H1 (cell line): ENCODE data around the gene NPL. TPM values are rescaled to one million over a fixed set of nuclear protein-coding genes. Genes with fewer than 3 reads are reported as not detected.

ENCODE experiments used
- CTCF ChIA-PET: fragments of 300-600 bp; sonication (Branson Sonifier 250); formaldehyde crosslinking; loops from one replicate; lab custom pipeline; 2021; ENCODE audit not compliant: partially characterized antibody; lab: Charles Lee
- POLR2A ChIA-PET: fragments of 300-600 bp; sonication (Branson Sonifier 250); formaldehyde crosslinking; loops from one replicate; lab custom pipeline; 2021; ENCODE audit warnings: inconsistent platforms; ENCODE audit not compliant: partially characterized antibody; lab: Charles Lee
- DNase-seq, 2 experiments: peaks; one replicate each; pipeline versions ENCODE4 v3.0.0 to v3.0.0-alpha.2; 2010 to 2022; ENCODE audit warnings: low spot score in 2 of 2, low read depth in 1 of 2, mixed read lengths in 1 of 2
- FAIRE-seq: peaks from 2 replicates; lab custom pipeline; 2011; peaks lifted over from hg19 to GRCh38; lab: Jason Lieb, UNC
- H2AFZ ChIP-seq: 2 replicates; pipeline ENCODE4 v1.8.1; 2012; ENCODE audit warnings: low read length, inconsistent platforms
- H2AK5ac ChIP-seq: 2 replicates; pipeline ENCODE4 v1.6.1; 2013; ENCODE audit warnings: low read depth, low read length
- H2BK120ac ChIP-seq: replicated peaks from 2 replicates; pipeline ENCODE3; 2013; ENCODE audit warnings: low read depth, low read length, inconsistent platforms
- H2BK12ac ChIP-seq: 2 replicates; pipeline ENCODE4 v1.6.1; 2013; ENCODE audit warnings: low read depth, low read length
- H2BK15ac ChIP-seq: 2 replicates; pipeline ENCODE4 v1.6.1; 2013; ENCODE audit warnings: low read length
- H2BK20ac ChIP-seq: 2 replicates; pipeline ENCODE4 v1.6.1; 2013; ENCODE audit warnings: low read length
- H2BK5ac ChIP-seq: 2 replicates; pipeline ENCODE4 v1.6.1; 2013; ENCODE audit warnings: low read depth, low read length
- H3K14ac ChIP-seq: 2 replicates; pipeline ENCODE4 v1.6.1; 2013; ENCODE audit warnings: inconsistent platforms; ENCODE audit not compliant: insufficient read length
- H3K18ac ChIP-seq: 2 replicates; pipeline ENCODE4 v1.6.1; 2013; ENCODE audit warnings: low read length; ENCODE audit errors: extremely low read depth
- H3K23ac ChIP-seq: 2 replicates; pipeline ENCODE4 v1.6.1; 2013; ENCODE audit warnings: inconsistent platforms; ENCODE audit not compliant: insufficient read length
- H3K23me2 ChIP-seq: 2 replicates; pipeline ENCODE4 v1.6.1; 2013; ENCODE audit warnings: low read depth, low read length
- H3K27ac ChIP-seq: 2 replicates; pipeline ENCODE4 v1.6.1; 2011; ENCODE audit warnings: low read depth, low read length, inconsistent platforms
- H3K27me3 ChIP-seq, 4 experiments: replicated peaks in 1 of 4; 1 replicate in 1 of 4; 2 replicates in 3 of 4; pipeline versions ENCODE4 v1.6.1 to v1.8.1; 2011 to 2013; ENCODE audit warnings: low read length in 3 of 4, mild to moderate bottlenecking in 3 of 4, inconsistent platforms in 2 of 4, mixed read lengths in 2 of 4, moderate library complexity in 1 of 4; ENCODE audit not compliant: control insufficient read depth in 3 of 4, insufficient read depth in 3 of 4; ENCODE audit errors: extremely low read depth in 1 of 4
- H3K36me3 ChIP-seq, 4 experiments: 2 replicates each; pipeline versions ENCODE4 v1.6.1 to v1.8.1; 2011 to 2013; ENCODE audit warnings: mild to moderate bottlenecking in 4 of 4, low read length in 3 of 4, moderate library complexity in 2 of 4, control low read depth in 1 of 4, inconsistent platforms in 1 of 4; ENCODE audit not compliant: insufficient read depth in 4 of 4, control insufficient read depth in 2 of 4
- H3K4ac ChIP-seq: replicated peaks from 2 replicates; pipeline ENCODE3; 2013; ENCODE audit warnings: low read length, low read depth, mixed read lengths, inconsistent platforms; ENCODE audit not compliant: insufficient read length
- H3K4me1 ChIP-seq, 4 experiments: replicated peaks in 1 of 4; 1 replicate in 1 of 4; 2 replicates in 3 of 4; pipeline versions ENCODE4 v1.6.1 to v1.8.1; 2011 to 2013; ENCODE audit warnings: low read length in 3 of 4, inconsistent platforms in 2 of 4, mixed read lengths in 1 of 4; ENCODE audit not compliant: insufficient read depth in 4 of 4, control insufficient read depth in 3 of 4
- H3K4me2 ChIP-seq, 2 experiments: 2 replicates each; pipeline versions ENCODE4 v1.6.1 to v1.8.1; 2011 to 2013; ENCODE audit warnings: low read depth in 2 of 2, low read length in 2 of 2, control low read depth in 1 of 2, inconsistent platforms in 1 of 2, mild to moderate bottlenecking in 1 of 2; ENCODE audit not compliant: insufficient read depth in 1 of 2
- H3K4me3 ChIP-seq, 4 experiments: fragments of 200-600, 300-600 bp in 1 of 4; sonication (generic), shearing (Covaris generic), sonication (Bioruptor Twin) in 1 of 4; 2 replicates each; pipeline versions ENCODE4 v1.5.1 to v1.8.1; 2011 to 2016; ENCODE audit warnings: low read length in 4 of 4, low read depth in 3 of 4, control low read depth in 2 of 4, inconsistent platforms in 2 of 4, mild to moderate bottlenecking in 2 of 4, mixed read lengths in 1 of 4, moderate library complexity in 1 of 4; ENCODE audit not compliant: insufficient read depth in 2 of 4; ENCODE audit errors: extremely low read depth in 1 of 4
- H3K56ac ChIP-seq: replicated peaks from 2 replicates; pipeline ENCODE3; 2013; ENCODE audit warnings: low read depth, mild to moderate bottlenecking, mixed read lengths, low read length, inconsistent platforms; ENCODE audit not compliant: insufficient read length
- H3K79me1 ChIP-seq: 2 replicates; pipeline ENCODE4 v1.6.1; 2013; ENCODE audit warnings: low read depth, low read length, control low read depth
- H3K79me2 ChIP-seq, 2 experiments: 2 replicates each; pipeline versions ENCODE4 v1.6.1 to v1.8.1; 2012 to 2013; ENCODE audit warnings: low read length in 2 of 2, mild to moderate bottlenecking in 2 of 2, inconsistent platforms in 1 of 2; ENCODE audit not compliant: insufficient read depth in 2 of 2, control insufficient read depth in 1 of 2
- H3K9ac ChIP-seq, 4 experiments: replicated peaks in 1 of 4; 1 replicate in 1 of 4; 2 replicates in 3 of 4; pipeline versions ENCODE4 v1.6.1 to v1.8.1; 2011 to 2013; ENCODE audit warnings: low read depth in 3 of 4, low read length in 3 of 4, control low read depth in 2 of 4, mild to moderate bottlenecking in 2 of 4, moderate library complexity in 2 of 4, inconsistent platforms in 1 of 4; ENCODE audit errors: extremely low read depth in 1 of 4
- H3K9me3 ChIP-seq, 2 experiments: 2 replicates each; pipeline versions ENCODE4 v1.6.1 to v1.8.1; 2012 to 2013; ENCODE audit warnings: mild to moderate bottlenecking in 2 of 2, moderate library complexity in 2 of 2, control low read depth in 1 of 2, inconsistent platforms in 1 of 2, low read depth in 1 of 2, low read length in 1 of 2, mixed read lengths in 1 of 2; ENCODE audit not compliant: insufficient read depth in 2 of 2
- H4K20me1 ChIP-seq, 2 experiments: replicated peaks in 1 of 2; 2 replicates each; pipeline versions ENCODE3 to v1.8.1; 2011 to 2013; ENCODE audit warnings: inconsistent platforms in 2 of 2, low read length in 2 of 2, mild to moderate bottlenecking in 1 of 2; ENCODE audit not compliant: insufficient read depth in 2 of 2, control insufficient read depth in 1 of 2
- H4K5ac ChIP-seq: 2 replicates; pipeline ENCODE4 v1.6.1; 2013; ENCODE audit warnings: low read length, low read depth, mixed read lengths, inconsistent platforms; ENCODE audit not compliant: insufficient read length
- H4K8ac ChIP-seq: 2 replicates; pipeline ENCODE4 v1.8.0; 2013; ENCODE audit warnings: mild to moderate bottlenecking, moderate library complexity, low read length, inconsistent platforms; ENCODE audit not compliant: insufficient read depth; ENCODE audit errors: extremely low read depth
- H4K91ac ChIP-seq: replicated peaks from 2 replicates; pipeline ENCODE3; 2013; ENCODE audit warnings: low read length, mixed read lengths, inconsistent platforms; ENCODE audit not compliant: insufficient read length
- CBX8 ChIP-seq: fragments of 300-800, 300-1000 bp; sonication (generic); IDR thresholded peaks from 2 replicates; pipeline ENCODE4 v1.7.1; 2016; ENCODE audit warnings: low read depth, low read length, borderline replicate concordance
- CTBP2 ChIP-seq: IDR thresholded peaks from 2 replicates; pipeline ENCODE4 v1.7.0; 2011; ENCODE audit warnings: borderline replicate concordance, mild to moderate bottlenecking, moderate library complexity, mixed read lengths, low read length; ENCODE audit not compliant: insufficient read depth, insufficient read length
- RXRA ChIP-seq: IDR thresholded peaks from 2 replicates; pipeline ENCODE4 v1.6.1; 2011; ENCODE audit warnings: low read depth, mild to moderate bottlenecking, low read length, moderate library complexity; ENCODE audit not compliant: insufficient read depth
- WGBS, 2 experiments: shearing (Covaris generic) in 1 of 2; methylation state at CpG; one replicate each; pipeline versions ENCODE4 v1.1.6 to v1.1.7; 2013 to 2015; ENCODE audit warnings: low lambda C conversion rate in 2 of 2, mixed read lengths in 2 of 2, inconsistent platforms in 1 of 2, low coverage in 1 of 2, missing lambda C conversion rate in 1 of 2; ENCODE audit not compliant: insufficient replicate concordance in 2 of 2, insufficient coverage in 1 of 2, insufficient read length in 1 of 2; ENCODE audit errors: extremely low coverage in 1 of 2, missing lambda C conversion rate in 1 of 2; 5-methylcytosine and 5-hydroxymethylcytosine counted together
- polyA plus RNA-seq, 7 experiments: library from polyadenylated mRNA; depleted of rRNA in 3 of 7; stranded (reverse) in 5 of 7; unstranded in 2 of 7; fragments of >200 nt in 5 of 7; fragments of 200-250 nt in 2 of 7; gene quantifications; 1 replicate in 5 of 7; 2 replicates in 1 of 7; 4 replicates in 1 of 7; pipeline versions ENCODE4 v1.2.1 to v1.2.3, GENCODE V29; 2011 to 2013; ENCODE audit warnings: missing spikeins in 2 of 7, mixed read lengths in 2 of 7
- total RNA-seq: library from RNA; stranded (reverse); fragmentation: NEBNext Ultra II Directional; extraction: Animal tissue kit (Norgen Biotek cat#: 25700); gene quantifications from 2 replicates; pipeline ENCODE4 v1.2.1, GENCODE V29; 2021
- TF ChIP-seq, protein P1 (sequence below), 3 experiments: IDR thresholded peaks; 1 replicate in 2 of 3; 2 replicates in 1 of 3; pipeline versions ENCODE4 v1.5.1 to v1.6.1; 2011; ENCODE audit warnings: low read length in 3 of 3, mild to moderate bottlenecking in 3 of 3, inconsistent platforms in 2 of 3, low read depth in 1 of 3, moderate library complexity in 1 of 3; ENCODE audit not compliant: insufficient read depth in 1 of 3; ENCODE audit errors: control extremely low read depth in 1 of 3

The NPL gene
- total and polyA plus RNA-seq, 2 of the 8 experiments (the other 6 are each of a cell fraction or from before 2014, with no cell fraction given): 2.2 to 4.4 TPM

GRCh38 chr1:182875889-182876288, 86.3 kb downstream of the NPL start:
- H3K4me2 ChIP-seq: no peak overlapping the region
- H4K20me1 ChIP-seq: peaks cover 4 to 13% of the 10 kb centered on the region in 2 experiments
- TF ChIP-seq CTBP2 (no peak), CBX8 (no peak), RXRA (no peak)
- TF ChIP-seq, protein P1, sequence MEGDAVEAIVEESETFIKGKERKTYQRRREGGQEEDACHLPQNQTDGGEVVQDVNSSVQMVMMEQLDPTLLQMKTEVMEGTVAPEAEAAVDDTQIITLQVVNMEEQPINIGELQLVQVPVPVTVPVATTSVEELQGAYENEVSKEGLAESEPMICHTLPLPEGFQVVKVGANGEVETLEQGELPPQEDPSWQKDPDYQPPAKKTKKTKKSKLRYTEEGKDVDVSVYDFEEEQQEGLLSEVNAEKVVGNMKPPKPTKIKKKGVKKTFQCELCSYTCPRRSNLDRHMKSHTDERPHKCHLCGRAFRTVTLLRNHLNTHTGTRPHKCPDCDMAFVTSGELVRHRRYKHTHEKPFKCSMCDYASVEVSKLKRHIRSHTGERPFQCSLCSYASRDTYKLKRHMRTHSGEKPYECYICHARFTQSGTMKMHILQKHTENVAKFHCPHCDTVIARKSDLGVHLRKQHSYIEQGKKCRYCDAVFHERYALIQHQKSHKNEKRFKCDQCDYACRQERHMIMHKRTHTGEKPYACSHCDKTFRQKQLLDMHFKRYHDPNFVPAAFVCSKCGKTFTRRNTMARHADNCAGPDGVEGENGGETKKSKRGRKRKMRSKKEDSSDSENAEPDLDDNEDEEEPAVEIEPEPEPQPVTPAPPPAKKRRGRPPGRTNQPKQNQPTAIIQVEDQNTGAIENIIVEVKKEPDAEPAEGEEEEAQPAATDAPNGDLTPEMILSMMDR (IDR thresholded peaks at IDR 0.05; ENCODE audit: control extremely low read depth in 1 of 3, insufficient read depth in 1 of 3, low read depth in 1 of 3, low read length in 3 of 3): no peak
- TF ChIP-seq, all 59 proteins: peak for 0
- Histone ChIP-seq H2BK12ac (no peak overlapping the region), H2BK15ac (no peak overlapping the region), H3K23ac (no peak overlapping the region), H3K27ac (no peak overlapping the region), H3K9me3 (no peaks in the 10 kb centered on the region), H4K5ac (no peak overlapping the region), H3K4me3 (no peak overlapping the region), H3K4ac (no peak overlapping the region), H3K4me1 (no peaks in the 10 kb centered on the region), H2BK20ac (no peak overlapping the region), H3K79me1 (no peaks in the 10 kb centered on the region; the same call in 1 of the 2 replicates), H2BK120ac (no peak overlapping the region), H2AK5ac (no peak overlapping the region), H2BK5ac (no peak overlapping the region), H2AFZ (no peak overlapping the region), H4K8ac (no peak overlapping the region), H3K79me2 (0 out of 4 replicates have a peak, but pooled peaks cover 0 to 6% of the 10 kb centered on the region in 2 experiments), H3K23me2 (no peaks in the 10 kb centered on the region), H3K56ac (no peak overlapping the region), H3K9ac (no peak overlapping the region), H3K14ac (no peak overlapping the region), H3K27me3 (no peaks in the 10 kb centered on the region), H4K91ac (no peak overlapping the region), H3K18ac (no peak overlapping the region), H3K36me3 (peaks cover 58 to 100% (median 97%) of the 10 kb centered on the region in 4 experiments)
- CTCF ChIA-PET: interaction anchor here (0.9 to 1.1 kb wide), 2 partner anchors 14 to 33 kb away, joined by 3 read pairs; no protein-coding TSS in a partner anchor
- 95% methylated on average over 2 of the region's 2 CpGs; no CpG with 5 or more reads in 1 of the 2 experiments for WGBS, 2 experiments
- FAIRE-seq: no peak
- POLR2A ChIA-PET: interaction anchor here (0.9 to 7.0 kb wide), 10 partner anchors 9 to 36 kb away, joined by 3 to 34 read pairs (median 8); partner anchors contain the start of gene DHX9
- no peak for DNase-seq
